IPS DF 6.9 (cell line): ENCODE measurements around the gene SOCS1.

Source experiments
- DNase-seq: peaks from one replicate; pipeline ENCODE4 v3.0.0-alpha.2; 2013; ENCODE audit warnings: low read depth, low spot score
- H3K27ac ChIP-seq: one replicate; pipeline ENCODE4 v1.5.1; 2013; ENCODE audit warnings: low read length, control low read depth
- H3K27me3 ChIP-seq: 2 replicates; pipeline ENCODE4 v1.6.1; 2013; ENCODE audit warnings: mild to moderate bottlenecking, low read length; ENCODE audit not compliant: control insufficient read depth, insufficient read depth
- H3K36me3 ChIP-seq: 2 replicates; pipeline ENCODE4 v1.6.1; 2013; ENCODE audit warnings: low read length; ENCODE audit not compliant: control insufficient read depth, insufficient read depth
- H3K4me1 ChIP-seq: 2 replicates; pipeline ENCODE4 v1.6.1; 2013; ENCODE audit warnings: low read length; ENCODE audit not compliant: control insufficient read depth, insufficient read depth
- H3K4me3 ChIP-seq: 2 replicates; pipeline ENCODE4 v1.5.1; 2013; ENCODE audit warnings: mild to moderate bottlenecking, low read length
- H3K9me3 ChIP-seq: 2 replicates; pipeline ENCODE4 v1.6.1; 2013; ENCODE audit warnings: low read length, inconsistent platforms; ENCODE audit not compliant: control insufficient read depth, insufficient read depth
- WGBS: extraction: QIAGEN DNeasy Blood & Tissue Kit; methylation state at CpG from one replicate; pipeline ENCODE4 v1.1.7; 2013; ENCODE audit warnings: mixed read lengths, missing lambda C conversion rate; ENCODE audit not compliant: insufficient read length, insufficient coverage; 5-methylcytosine and 5-hydroxymethylcytosine counted together

The SOCS1 gene

GRCh38 chr16:11217651-11218603, 38.1 kb downstream of the SOCS1 start:
- Histone ChIP-seq H3K27me3 (no peaks in the 10 kb centered on the region), H3K4me3 (no peak overlapping the region), H3K27ac (no peak overlapping the region), H3K9me3 (no peaks in the 10 kb centered on the region), H3K4me1 (no peaks in the 10 kb centered on the region), H3K36me3 (no peaks in the 10 kb centered on the region)
- DNase-seq, result no peak
- no CpG with 5 or more reads among the region's 3 CpGs for WGBS

GRCh38 chr16:11215935-11216556, 40.0 kb downstream of the SOCS1 start:
- Histone ChIP-seq H3K27me3 (no peaks in the 10 kb centered on the region), H3K4me1 (no peaks in the 10 kb centered on the region), H3K27ac (no peak overlapping the region), H3K4me3 (no peak overlapping the region), H3K9me3 (no peaks in the 10 kb centered on the region), H3K36me3 (no peaks in the 10 kb centered on the region)
- no peak for DNase-seq
- no CpG with 5 or more reads among the region's 3 CpGs for WGBS

- WGBS, result no CpG with 5 or more reads among the region's 7 CpGs
- H3K9me3 ChIP-seq, result no peaks in the 10 kb centered on the region
- no peak overlapping the region for H3K27ac ChIP-seq
- H3K27me3 ChIP-seq, result no peaks in the 10 kb centered on the region
- no peaks in the 10 kb centered on the region for H3K36me3 ChIP-seq
- no peak for DNase-seq
- no peaks in the 10 kb centered on the region for H3K4me1 ChIP-seq
- no peak overlapping the region for H3K4me3 ChIP-seq
Observed at GRCh38 chr16:11213799-11214198, 42.2 kb downstream of the SOCS1 start.

GRCh38 chr16:11213373-11213772, 42.6 kb downstream of the SOCS1 start:
- no peak overlapping the region for H3K4me3 ChIP-seq
- H3K9me3 ChIP-seq, result no peaks in the 10 kb centered on the region
- H3K27ac ChIP-seq, result no peak overlapping the region
- no peak for DNase-seq
- H3K27me3 ChIP-seq, result no peaks in the 10 kb centered on the region
- no CpG with 5 or more reads among the region's 5 CpGs for WGBS
- no peaks in the 10 kb centered on the region for H3K4me1 ChIP-seq
- H3K36me3 ChIP-seq, result no peaks in the 10 kb centered on the region

- Histone ChIP-seq H3K4me3 (no peak overlapping the region), H3K9me3 (no peaks in the 10 kb centered on the region), H3K4me1 (no peaks in the 10 kb centered on the region), H3K36me3 (no peaks in the 10 kb centered on the region), H3K27ac (no peak overlapping the region), H3K27me3 (no peaks in the 10 kb centered on the region)
- no CpG with 5 or more reads among the region's 16 CpGs for WGBS
- no peak for DNase-seq
Observed at GRCh38 chr16:11212798-11213196, 43.2 kb downstream of the SOCS1 start.

- Histone ChIP-seq H3K27ac (no peak overlapping the region), H3K36me3 (no peaks in the 10 kb centered on the region), H3K9me3 (no peaks in the 10 kb centered on the region), H3K4me3 (no peak overlapping the region), H3K27me3 (no peaks in the 10 kb centered on the region), H3K4me1 (no peaks in the 10 kb centered on the region)
- no peak for DNase-seq
- WGBS, result no CpG with 5 or more reads among the region's 16 CpGs
Observed at GRCh38 chr16:11211977-11212797, 43.8 kb downstream of the SOCS1 start.

GRCh38 chr16:11211061-11211976, 44.7 kb downstream of the SOCS1 start:
- Histone ChIP-seq H3K27me3 (no peaks in the 10 kb centered on the region), H3K4me1 (no peaks in the 10 kb centered on the region; the same call in 1 of the 2 replicates), H3K4me3 (no peak overlapping the region), H3K27ac (no peak overlapping the region), H3K9me3 (no peaks in the 10 kb centered on the region), H3K36me3 (no peaks in the 10 kb centered on the region)
- DNase-seq, result no peak
- WGBS, result no CpG with 5 or more reads among the region's 16 CpGs

- no peaks in the 10 kb centered on the region for H3K36me3 ChIP-seq
- H3K4me1 ChIP-seq, result peaks cover 2% of the 10 kb centered on the region; the same call in 1 of the 2 replicates
- WGBS, result no CpG with 5 or more reads among the region's 11 CpGs
- no peak overlapping the region for H3K27ac ChIP-seq
- no peak for DNase-seq
- no peaks in the 10 kb centered on the region for H3K9me3 ChIP-seq
- H3K27me3 ChIP-seq, result no peaks in the 10 kb centered on the region
- no peak overlapping the region for H3K4me3 ChIP-seq
Observed at GRCh38 chr16:11210260-11210659, 45.7 kb downstream of the SOCS1 start.

GRCh38 chr16:11208916-11209665, 46.9 kb downstream of the SOCS1 start:
- Histone ChIP-seq H3K36me3 (no peaks in the 10 kb centered on the region), H3K4me3 (no peak overlapping the region), H3K27ac (no peak overlapping the region), H3K27me3 (no peaks in the 10 kb centered on the region), H3K9me3 (no peaks in the 10 kb centered on the region), H3K4me1 (peaks cover 2% of the 10 kb centered on the region; the same call in 1 of the 2 replicates)
- DNase-seq, result no peak
- no CpG with 5 or more reads among the region's 9 CpGs for WGBS
